ENCODE data around the gene MRPS27. TPM values are rescaled to one million over a fixed set of nuclear protein-coding genes. Genes with fewer than 3 reads are reported as not detected.
A peak's percentile ranks its signal among the peaks of the same experiment; 100 is the strongest.
"Not testable (repeated sequence)": the region's sequence is repeated elsewhere in the genome, so short reads cannot be mapped to it uniquely, and the experiment has no call there.

Gene MRPS27
- total RNA-seq, 1 experiment from 2014 or later = 88.6 TPM

DNA sequence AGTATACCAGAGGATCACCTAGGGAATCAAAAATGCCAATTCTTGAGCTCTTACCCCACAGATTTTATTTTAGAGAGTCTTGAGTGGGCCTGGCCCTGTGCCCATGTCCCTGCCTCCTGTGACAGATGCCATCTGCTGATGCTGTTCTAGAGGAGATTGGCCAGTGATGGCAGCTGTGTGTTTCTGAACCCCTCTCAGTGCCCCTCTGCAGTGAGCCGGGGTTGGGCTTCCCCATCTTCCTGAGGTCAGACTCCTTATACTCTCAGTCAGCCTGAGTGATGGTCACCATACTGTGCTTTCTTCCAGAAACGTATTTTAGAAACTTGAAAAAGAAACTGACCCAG is 6.2 kb upstream of the MRPS27 start:
- Histone ChIP-seq H3K4me1 (ENCODE audit: insufficient read depth, low read length, poor library complexity, severe bottlenecking) (no peaks in the 10 kb centered on the region), H3K36me3 (ENCODE audit: insufficient read depth, low read length, poor library complexity, severe bottlenecking) (peaks cover 21% of the 10 kb centered on the region), H3K27me3 (replicated peaks; ENCODE audit: insufficient read depth, low read depth, low read length, poor library complexity) (no peaks in the 10 kb centered on the region), H3K4me3 (ENCODE audit: low read depth, low read length, poor library complexity, severe bottlenecking) (no peak overlapping the region), H3K9me3 (ENCODE audit: low read depth, low read length, poor library complexity, severe bottlenecking) (no peaks in the 10 kb centered on the region), H3K27ac (ENCODE audit: low read depth, low read length, poor library complexity, severe bottlenecking) (no peak overlapping the region)
- no TSS peak for BruUV-seq (replicated peaks)
- TF ChIP-seq, protein P1, sequence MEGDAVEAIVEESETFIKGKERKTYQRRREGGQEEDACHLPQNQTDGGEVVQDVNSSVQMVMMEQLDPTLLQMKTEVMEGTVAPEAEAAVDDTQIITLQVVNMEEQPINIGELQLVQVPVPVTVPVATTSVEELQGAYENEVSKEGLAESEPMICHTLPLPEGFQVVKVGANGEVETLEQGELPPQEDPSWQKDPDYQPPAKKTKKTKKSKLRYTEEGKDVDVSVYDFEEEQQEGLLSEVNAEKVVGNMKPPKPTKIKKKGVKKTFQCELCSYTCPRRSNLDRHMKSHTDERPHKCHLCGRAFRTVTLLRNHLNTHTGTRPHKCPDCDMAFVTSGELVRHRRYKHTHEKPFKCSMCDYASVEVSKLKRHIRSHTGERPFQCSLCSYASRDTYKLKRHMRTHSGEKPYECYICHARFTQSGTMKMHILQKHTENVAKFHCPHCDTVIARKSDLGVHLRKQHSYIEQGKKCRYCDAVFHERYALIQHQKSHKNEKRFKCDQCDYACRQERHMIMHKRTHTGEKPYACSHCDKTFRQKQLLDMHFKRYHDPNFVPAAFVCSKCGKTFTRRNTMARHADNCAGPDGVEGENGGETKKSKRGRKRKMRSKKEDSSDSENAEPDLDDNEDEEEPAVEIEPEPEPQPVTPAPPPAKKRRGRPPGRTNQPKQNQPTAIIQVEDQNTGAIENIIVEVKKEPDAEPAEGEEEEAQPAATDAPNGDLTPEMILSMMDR (conservative IDR thresholded peaks at IDR 0.05; ENCODE audit: low read depth, low read length) = no peak
- TF ChIP-seq EZH2 (IDR thresholded peaks at IDR 0.05; ENCODE audit: borderline replicate concordance, low read depth, low read length, poor library complexity, severe bottlenecking) = no peak
- CTCF ChIA-PET = no interaction called here
- DNase-seq (ENCODE audit: low spot score) = no peak
- POLR2A ChIA-PET (ENCODE audit: low non-redundant PET) = no interaction called here
- intact Hi-C loops (cut with micrococcal nuclease; ENCODE audit: unreplicated experiment) = no loop called here

DNA sequence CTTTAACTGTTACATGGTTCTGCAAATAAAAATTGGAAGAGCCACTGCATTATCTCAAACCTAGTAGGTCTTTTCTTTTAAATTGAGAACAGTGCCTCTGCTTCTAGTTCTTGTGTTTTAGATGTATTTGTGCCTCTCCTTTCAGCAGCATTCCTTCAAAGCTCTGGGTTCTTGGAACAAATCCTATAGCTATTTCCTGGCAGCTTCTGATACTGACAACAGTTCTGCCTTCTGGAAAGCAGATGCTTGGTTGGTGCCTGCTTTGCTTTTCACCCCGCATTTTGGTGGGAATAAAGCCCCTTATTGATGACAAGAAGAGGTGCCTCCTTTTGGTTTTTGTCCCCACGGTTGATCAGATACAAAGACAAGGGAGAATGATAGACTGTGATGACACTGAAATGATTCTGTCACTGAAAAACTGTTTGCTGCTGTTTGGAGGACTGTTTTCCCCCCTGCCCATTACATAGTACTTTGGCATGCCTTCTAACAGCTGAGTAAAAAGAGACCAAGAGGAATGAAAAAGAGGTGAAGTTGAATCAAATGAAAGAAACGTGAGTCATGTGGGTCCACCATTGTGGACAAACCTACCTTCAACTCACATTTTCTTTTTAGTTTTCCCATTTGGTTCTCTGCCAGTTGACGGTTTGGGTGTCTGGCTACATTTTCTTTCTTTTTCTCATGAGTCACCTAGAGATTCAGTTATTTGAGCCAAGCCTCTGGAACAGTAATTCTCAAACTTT is 5.7 kb upstream of the MRPS27 start:
- intact Hi-C loops (cut with micrococcal nuclease; ENCODE audit: unreplicated experiment) = no loop called here
- H3K4me1 ChIP-seq (ENCODE audit: insufficient read depth, low read length, poor library complexity, severe bottlenecking) = no peaks in the 10 kb centered on the region
- no peaks in the 10 kb centered on the region for H3K9me3 ChIP-seq (ENCODE audit: low read depth, low read length, poor library complexity, severe bottlenecking)
- TF ChIP-seq, protein P1 (conservative IDR thresholded peaks at IDR 0.05; ENCODE audit: low read depth, low read length) = no peak
- TF ChIP-seq EZH2 (IDR thresholded peaks at IDR 0.05; ENCODE audit: borderline replicate concordance, low read depth, low read length, poor library complexity, severe bottlenecking) = no peak
- no peak overlapping the region for H3K4me3 ChIP-seq (ENCODE audit: low read depth, low read length, poor library complexity, severe bottlenecking)
- BruUV-seq (replicated peaks) = no TSS peak
- ChIA-PET CTCF (no interaction called here), POLR2A (ENCODE audit: low non-redundant PET) (no interaction called here)
- H3K27ac ChIP-seq (ENCODE audit: low read depth, low read length, poor library complexity, severe bottlenecking) = no peak overlapping the region
- no peak for DNase-seq (ENCODE audit: low spot score)
- peaks cover 16% of the 10 kb centered on the region for H3K36me3 ChIP-seq (ENCODE audit: insufficient read depth, low read length, poor library complexity, severe bottlenecking)
- no peaks in the 10 kb centered on the region for H3K27me3 ChIP-seq (replicated peaks; ENCODE audit: insufficient read depth, low read depth, low read length, poor library complexity)

DNA sequence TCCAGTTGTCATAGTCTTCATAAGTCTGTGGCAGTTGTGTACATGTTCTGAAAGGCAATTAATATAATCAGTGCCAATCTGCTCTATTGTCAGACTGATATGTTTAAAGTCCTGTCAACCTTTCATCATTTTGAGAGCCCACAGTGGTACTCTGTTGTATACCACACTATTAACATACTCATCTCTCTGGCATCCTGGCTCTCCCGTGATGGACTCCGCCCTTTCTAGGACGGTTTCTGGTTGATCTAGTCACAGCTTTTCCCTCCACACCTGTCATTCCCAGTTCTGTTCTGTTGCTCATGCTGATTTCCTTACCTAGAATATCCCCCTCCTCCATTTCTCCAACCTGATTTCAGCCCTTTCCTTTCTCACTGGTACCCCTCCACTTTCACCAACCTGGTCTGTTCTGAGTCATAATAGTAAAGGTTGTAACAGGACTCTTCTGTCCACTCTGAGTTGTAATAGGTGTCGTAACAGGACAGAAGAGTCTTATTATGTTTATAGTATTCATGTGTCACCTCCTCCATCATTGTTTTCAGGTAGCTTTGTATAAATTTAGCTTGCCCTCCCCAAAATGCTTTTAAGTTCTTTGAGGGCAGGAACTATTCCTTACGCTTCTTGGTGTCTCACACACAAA is 4.3 kb upstream of the MRPS27 start:
- Histone ChIP-seq H3K27ac (ENCODE audit: low read depth, low read length, poor library complexity, severe bottlenecking) (no peak overlapping the region), H3K9me3 (ENCODE audit: low read depth, low read length, poor library complexity, severe bottlenecking) (no peaks in the 10 kb centered on the region), H3K4me3 (ENCODE audit: low read depth, low read length, poor library complexity, severe bottlenecking) (no peak overlapping the region), H3K36me3 (ENCODE audit: insufficient read depth, low read length, poor library complexity, severe bottlenecking) (peaks cover 12% of the 10 kb centered on the region), H3K4me1 (ENCODE audit: insufficient read depth, low read length, poor library complexity, severe bottlenecking) (no peaks in the 10 kb centered on the region), H3K27me3 (replicated peaks; ENCODE audit: insufficient read depth, low read depth, low read length, poor library complexity) (no peaks in the 10 kb centered on the region)
- ChIA-PET CTCF (no interaction called here), POLR2A (ENCODE audit: low non-redundant PET) (no interaction called here)
- intact Hi-C loops (cut with micrococcal nuclease; ENCODE audit: unreplicated experiment) = no loop called here
- no TSS peak for BruUV-seq (replicated peaks)
- TF ChIP-seq, protein P1 (conservative IDR thresholded peaks at IDR 0.05; ENCODE audit: low read depth, low read length) = no peak
- no peak for TF ChIP-seq EZH2 (IDR thresholded peaks at IDR 0.05; ENCODE audit: borderline replicate concordance, low read depth, low read length, poor library complexity, severe bottlenecking)
- no peak for DNase-seq (ENCODE audit: low spot score)

DNA sequence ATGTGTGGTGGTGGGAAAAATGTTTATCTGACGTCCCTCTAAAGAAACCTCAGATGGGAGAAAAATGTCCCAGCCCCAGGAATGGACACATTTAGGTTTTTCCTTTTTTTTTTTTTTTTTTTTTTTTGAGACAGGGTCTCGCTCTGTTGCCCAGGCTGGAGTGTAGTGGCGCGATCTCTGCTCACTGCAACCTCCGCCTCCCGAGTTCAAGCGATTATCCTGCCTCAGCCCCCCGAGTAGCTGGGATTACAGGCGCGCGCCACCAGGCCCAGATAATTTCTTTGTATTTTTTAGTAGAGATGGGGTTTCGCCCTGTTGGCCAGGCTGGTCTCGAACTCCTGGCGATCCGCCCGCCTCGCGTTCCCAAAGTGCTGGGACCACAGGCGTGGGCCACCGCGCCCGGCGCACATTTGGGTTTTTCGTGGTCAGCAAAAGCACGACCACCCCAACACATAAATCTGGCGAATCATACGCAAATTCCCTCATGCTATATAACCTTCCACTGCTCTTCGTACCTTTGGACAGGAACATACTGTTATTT is 535 bp downstream of the MRPS27 start:
- H3K27me3 ChIP-seq (replicated peaks; ENCODE audit: insufficient read depth, low read depth, low read length, poor library complexity); POLR2A ChIA-PET (ENCODE audit: low non-redundant PET); intact Hi-C loops (cut with micrococcal nuclease; ENCODE audit: unreplicated experiment); H3K9me3 ChIP-seq (ENCODE audit: low read depth, low read length, poor library complexity, severe bottlenecking); H3K36me3 ChIP-seq (ENCODE audit: insufficient read depth, low read length, poor library complexity, severe bottlenecking); DNase-seq (ENCODE audit: low spot score): not testable (repeated sequence)
- Histone ChIP-seq H3K27ac (ENCODE audit: low read depth, low read length, poor library complexity, severe bottlenecking) (peak overlapping the region; percentile 81), H3K4me3 (ENCODE audit: low read depth, low read length, poor library complexity, severe bottlenecking) (peak overlapping the region; percentile 75), H3K4me1 (ENCODE audit: insufficient read depth, low read length, poor library complexity, severe bottlenecking) (peaks cover 11% of the 10 kb centered on the region)
- TSS peak; percentile 73 for BruUV-seq (replicated peaks)
- CTCF ChIA-PET = interaction anchor here (0.6 to 1.0 kb wide), 3 partner anchors 11 to 1218 kb away, joined by 4 to 7 read pairs (median 5); no protein-coding TSS in a partner anchor

Data from A673 (cell line).